PC-3 (cell line): ENCODE measurements around the gene ZNF445.

Experiments used
- CTCF ChIP-seq: fragments of 300-600 bp; sonication (generic); conservative IDR thresholded peaks from 2 replicates; pipeline ENCODE4 v1.5.1; 2017; ENCODE audit warnings: antibody characterized with exemption, low read depth, mild to moderate bottlenecking, low read length
- EZH2 ChIP-seq: fragments of 300-600 bp; sonication (generic); IDR thresholded peaks from one replicate; pipeline ENCODE4 v1.6.1; 2017; ENCODE audit warnings: antibody characterized with exemption, mild to moderate bottlenecking, low read length; ENCODE audit not compliant: unreplicated experiment
- EZH2phosphoT487 ChIP-seq: fragments of 300-600 bp; sonication (generic); IDR thresholded peaks from 2 replicates; pipeline ENCODE4 v1.6.1; 2018; ENCODE audit warnings: mild to moderate bottlenecking, antibody characterized with exemption, low read length, borderline replicate concordance

GRCh38 chr3:44478606-44479094 is 1.2 kb upstream of the ZNF445 start:
- no peak for TF ChIP-seq CTCF
- no peak for TF ChIP-seq EZH2
- TF ChIP-seq EZH2phosphoT487: no peak
